Measurements from ENCODE around the gene RFLNA. TPM values are rescaled to one million over a fixed set of nuclear protein-coding genes. Genes with fewer than 3 reads are reported as not detected.

RFLNA gene
- total and polyA plus RNA-seq, 2 donors (not counting 1 experiment from before 2014, with no cell fraction given), result 0.03 TPM; not detected in 1

GRCh38 chr12:124336184-124336437, 41.2 kb downstream of the RFLNA start:
- Histone ChIP-seq H4K20me1 (ENCODE audit: control insufficient read depth, extremely low read depth, insufficient read depth, low read length) (no peaks in the 10 kb centered on the region), H3K9ac (ENCODE audit: insufficient read depth, low read length) (no peak overlapping the region), H3K27ac (ENCODE audit: insufficient read depth, low read length) (no peak overlapping the region), H2AFZ (ENCODE audit: low read length) (no peak overlapping the region), H3K9me3 (ENCODE audit: control insufficient read depth, insufficient read depth, low read depth, low read length) (no peaks in the 10 kb centered on the region), H3K36me3 (ENCODE audit: control insufficient read depth, insufficient read depth, low read length) (peaks cover 35% of the 10 kb centered on the region), H3K4me1 (ENCODE audit: control insufficient read depth, extremely low read depth, insufficient read depth, low read length) (no peaks in the 10 kb centered on the region), H3K4me2 (ENCODE audit: extremely low read depth, insufficient read depth, low read length) (no peak overlapping the region), H3K4me3 (replicated peaks in 1 of 4; ENCODE audit: control extremely low read depth in 1 of 4, insufficient read depth in 1 of 4, low read depth in 3 of 4, low read length in 4 of 4) (no peak overlapping the region), H3K27me3 (ENCODE audit: control insufficient read depth, insufficient read depth, low read length) (no peaks in the 10 kb centered on the region), H3K79me2 (ENCODE audit: control insufficient read depth, insufficient read depth, low read length) (no peaks in the 10 kb centered on the region)
- no peak for DNase-seq (ENCODE audit: low read depth in 2 of 2)
- no peak for TF ChIP-seq EZH2 (IDR thresholded peaks at IDR 0.05; ENCODE audit: low read length, missing control alignments)
- no peak for TF ChIP-seq CTCF (conservative IDR thresholded peaks at IDR 0.05 in 1 of 2, IDR thresholded peaks at IDR 0.05 in 1 of 2; ENCODE audit: low read depth in 1 of 2, low read length in 2 of 2)

- H3K9me3 ChIP-seq (ENCODE audit: control insufficient read depth, insufficient read depth, low read depth, low read length), result no peaks in the 10 kb centered on the region
- no peak overlapping the region for H3K9ac ChIP-seq (ENCODE audit: insufficient read depth, low read length)
- no peak for TF ChIP-seq EZH2 (IDR thresholded peaks at IDR 0.05; ENCODE audit: low read length, missing control alignments)
- TF ChIP-seq CTCF (conservative IDR thresholded peaks at IDR 0.05 in 1 of 2, IDR thresholded peaks at IDR 0.05 in 1 of 2; ENCODE audit: low read depth in 1 of 2, low read length in 2 of 2), result no peak
- no peaks in the 10 kb centered on the region for H4K20me1 ChIP-seq (ENCODE audit: control insufficient read depth, extremely low read depth, insufficient read depth, low read length)
- no peak overlapping the region for H3K4me3 ChIP-seq (replicated peaks in 1 of 4; ENCODE audit: control extremely low read depth in 1 of 4, insufficient read depth in 1 of 4, low read depth in 3 of 4, low read length in 4 of 4)
- no peak for DNase-seq (ENCODE audit: low read depth in 2 of 2)
- H3K27ac ChIP-seq (ENCODE audit: insufficient read depth, low read length), result no peak overlapping the region
- H2AFZ ChIP-seq (ENCODE audit: low read length), result no peak overlapping the region
- no peaks in the 10 kb centered on the region for H3K79me2 ChIP-seq (ENCODE audit: control insufficient read depth, insufficient read depth, low read length)
- H3K4me2 ChIP-seq (ENCODE audit: extremely low read depth, insufficient read depth, low read length), result no peak overlapping the region
- no peaks in the 10 kb centered on the region for H3K27me3 ChIP-seq (ENCODE audit: control insufficient read depth, insufficient read depth, low read length)
- H3K36me3 ChIP-seq (ENCODE audit: control insufficient read depth, insufficient read depth, low read length), result peaks cover 35% of the 10 kb centered on the region
- no peaks in the 10 kb centered on the region for H3K4me1 ChIP-seq (ENCODE audit: control insufficient read depth, extremely low read depth, insufficient read depth, low read length)
Measured at GRCh38 chr12:124336742-124337520, 42.0 kb downstream of the RFLNA start.

- Histone ChIP-seq H4K20me1 (ENCODE audit: control insufficient read depth, extremely low read depth, insufficient read depth, low read length) (no peaks in the 10 kb centered on the region), H3K27ac (ENCODE audit: insufficient read depth, low read length) (no peak overlapping the region), H2AFZ (ENCODE audit: low read length) (no peak overlapping the region), H3K79me2 (ENCODE audit: control insufficient read depth, insufficient read depth, low read length) (no peaks in the 10 kb centered on the region), H3K27me3 (ENCODE audit: control insufficient read depth, insufficient read depth, low read length) (no peaks in the 10 kb centered on the region), H3K9ac (ENCODE audit: insufficient read depth, low read length) (no peak overlapping the region), H3K4me1 (ENCODE audit: control insufficient read depth, extremely low read depth, insufficient read depth, low read length) (no peaks in the 10 kb centered on the region), H3K4me3 (replicated peaks in 1 of 4; ENCODE audit: control extremely low read depth in 1 of 4, insufficient read depth in 1 of 4, low read depth in 3 of 4, low read length in 4 of 4) (no peak overlapping the region), H3K4me2 (ENCODE audit: extremely low read depth, insufficient read depth, low read length) (no peak overlapping the region), H3K9me3 (ENCODE audit: control insufficient read depth, insufficient read depth, low read depth, low read length) (no peaks in the 10 kb centered on the region), H3K36me3 (ENCODE audit: control insufficient read depth, insufficient read depth, low read length) (peaks cover 31% of the 10 kb centered on the region)
- TF ChIP-seq EZH2 (IDR thresholded peaks at IDR 0.05; ENCODE audit: low read length, missing control alignments) (no peak), CTCF (conservative IDR thresholded peaks at IDR 0.05 in 1 of 2, IDR thresholded peaks at IDR 0.05 in 1 of 2; ENCODE audit: low read depth in 1 of 2, low read length in 2 of 2) (no peak)
- no peak for DNase-seq (ENCODE audit: low read depth in 2 of 2)
Measured at GRCh38 chr12:124337622-124338021, 42.7 kb downstream of the RFLNA start.
